Stimulated activated CD8-positive, alpha-beta memory T cell treated with anti-CD3 and anti-CD28 coated beads, Interleukin-12 subunit alpha, Interleukin-12 subunit beta, amount 100 ng/mL, for 24 hours (primary cell): ENCODE results near the gene EEF1AKMT2.
A peak's percentile ranks its signal among the peaks of the same experiment; 100 is the strongest.

Experiments used
- DNase-seq: peaks from one replicate; pipeline ENCODE4 v3.0.0-alpha.2; 2020; ENCODE audit errors: extremely low read depth

Gene EEF1AKMT2

GRCh38 chr10:124721330-124722045 lies 70.2 kb downstream of the EEF1AKMT2 start:
- no peak for DNase-seq

- DNase-seq = no peak
Measured at GRCh38 chr10:124719213-124719851, 72.4 kb downstream of the EEF1AKMT2 start.

GRCh38 chr10:124717911-124718741 lies 73.6 kb downstream of the EEF1AKMT2 start:
- DNase-seq = peak; percentile 51

DNA sequence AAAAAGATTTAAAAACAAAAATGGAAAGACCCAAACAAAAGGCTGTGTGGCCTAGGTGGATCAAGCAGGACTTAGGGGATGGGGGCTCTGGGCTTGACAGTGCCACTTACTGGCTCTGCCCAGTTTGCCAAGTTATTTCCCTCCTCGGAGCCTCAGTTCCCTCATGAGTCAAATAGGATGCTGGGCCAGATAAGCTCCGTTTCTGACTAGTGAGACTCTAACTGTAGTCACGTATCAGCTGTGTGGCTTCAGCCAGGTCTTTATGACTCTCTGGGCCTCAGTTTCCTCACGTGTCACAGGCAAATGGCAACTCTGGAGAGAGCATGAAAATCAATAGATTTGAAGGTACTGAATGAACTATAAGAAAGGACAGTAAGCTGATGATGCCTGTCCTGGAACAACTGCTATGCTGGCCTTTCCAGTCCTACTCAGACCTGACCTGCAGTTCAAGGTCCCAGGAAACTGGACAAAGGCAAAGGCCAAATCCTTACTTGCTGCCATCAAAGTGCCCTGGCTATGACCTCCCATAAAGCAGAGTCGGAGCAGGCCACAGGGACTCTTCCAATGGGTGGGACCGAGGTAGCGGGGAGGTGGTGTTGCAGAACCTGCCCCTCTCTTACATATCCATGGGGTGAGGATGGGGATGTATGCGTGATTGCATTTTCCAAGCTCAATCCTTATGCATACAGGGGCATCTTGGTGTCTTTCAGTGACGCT lies 74.5 kb downstream of the EEF1AKMT2 start:
- DNase-seq = no peak

DNA sequence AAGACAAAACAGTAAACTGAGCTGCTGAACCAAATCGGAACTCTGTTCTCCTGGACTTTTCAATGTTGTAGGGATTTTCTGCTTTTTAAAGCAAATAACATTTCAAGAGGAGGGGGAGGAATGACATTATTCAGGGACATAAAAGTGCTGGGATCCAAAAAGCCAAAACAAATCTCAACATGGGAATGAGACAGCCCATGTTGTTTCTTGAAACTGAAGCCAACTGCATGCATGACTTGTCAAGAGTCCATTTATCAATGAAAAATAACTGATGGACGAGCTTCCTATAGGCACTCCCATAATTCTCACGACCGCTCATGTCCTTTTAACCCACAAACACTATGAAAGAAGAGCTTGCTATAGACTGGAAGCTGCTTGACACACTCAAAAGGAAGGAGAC lies 75.3 kb downstream of the EEF1AKMT2 start:
- no peak for DNase-seq

DNA sequence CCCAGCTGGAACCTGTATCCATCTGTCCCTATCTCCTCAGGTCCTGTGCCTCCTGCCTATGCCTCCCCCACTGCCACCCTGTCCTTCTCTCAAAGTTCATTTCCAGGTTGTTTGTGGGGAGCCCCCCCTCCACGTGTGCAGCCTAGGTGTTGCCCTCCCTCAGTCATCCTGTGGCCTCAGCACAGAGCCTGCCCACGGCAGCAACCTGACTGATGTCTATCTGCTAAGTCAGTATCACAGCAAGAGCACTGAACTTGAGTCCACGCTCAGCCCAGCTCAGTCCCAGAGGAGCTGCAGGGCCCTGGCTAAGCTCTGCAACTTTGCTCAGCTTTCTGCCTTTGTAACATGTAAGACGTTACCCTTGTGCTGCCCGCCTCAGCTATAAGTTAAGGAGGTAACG lies 76.2 kb downstream of the EEF1AKMT2 start:
- DNase-seq = no peak

GRCh38 chr10:124713679-124714255 lies 77.9 kb downstream of the EEF1AKMT2 start:
- DNase-seq = no peak

DNA sequence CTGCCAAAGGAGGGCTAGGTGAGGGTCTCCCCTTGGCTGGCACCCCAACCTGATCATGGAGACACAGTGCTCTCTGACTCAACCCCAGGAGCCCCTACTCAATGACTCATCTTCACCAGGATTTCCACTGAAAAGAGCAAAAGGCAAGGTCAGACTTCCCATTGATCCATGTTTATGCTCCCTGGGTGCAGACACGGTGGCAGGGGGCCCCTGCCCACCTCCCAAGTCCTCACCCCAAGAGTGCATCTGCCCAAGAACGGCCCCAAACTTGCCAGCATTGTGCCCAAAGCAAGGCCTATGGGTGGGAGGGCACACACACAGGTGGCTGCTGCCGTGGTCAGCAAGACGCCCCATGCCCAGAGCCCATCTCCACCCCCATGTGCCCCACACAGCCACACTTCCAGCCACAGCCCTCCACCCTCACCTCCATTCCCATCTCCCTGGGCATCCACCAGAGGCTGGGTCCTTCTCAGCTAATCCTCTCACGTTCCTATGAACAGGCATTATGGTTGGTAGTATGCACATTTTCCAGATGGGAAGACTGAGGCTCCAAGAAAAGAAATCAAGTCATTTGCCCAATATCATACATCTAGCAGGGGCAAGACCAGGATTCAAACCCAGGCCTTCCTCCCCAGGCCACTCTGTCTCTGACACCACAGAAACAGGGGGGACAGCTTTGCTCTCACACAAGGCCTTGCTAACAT lies 78.8 kb downstream of the EEF1AKMT2 start:
- no peak for DNase-seq

GRCh38 chr10:124711145-124711544 lies 80.5 kb downstream of the EEF1AKMT2 start:
- no peak for DNase-seq

DNA sequence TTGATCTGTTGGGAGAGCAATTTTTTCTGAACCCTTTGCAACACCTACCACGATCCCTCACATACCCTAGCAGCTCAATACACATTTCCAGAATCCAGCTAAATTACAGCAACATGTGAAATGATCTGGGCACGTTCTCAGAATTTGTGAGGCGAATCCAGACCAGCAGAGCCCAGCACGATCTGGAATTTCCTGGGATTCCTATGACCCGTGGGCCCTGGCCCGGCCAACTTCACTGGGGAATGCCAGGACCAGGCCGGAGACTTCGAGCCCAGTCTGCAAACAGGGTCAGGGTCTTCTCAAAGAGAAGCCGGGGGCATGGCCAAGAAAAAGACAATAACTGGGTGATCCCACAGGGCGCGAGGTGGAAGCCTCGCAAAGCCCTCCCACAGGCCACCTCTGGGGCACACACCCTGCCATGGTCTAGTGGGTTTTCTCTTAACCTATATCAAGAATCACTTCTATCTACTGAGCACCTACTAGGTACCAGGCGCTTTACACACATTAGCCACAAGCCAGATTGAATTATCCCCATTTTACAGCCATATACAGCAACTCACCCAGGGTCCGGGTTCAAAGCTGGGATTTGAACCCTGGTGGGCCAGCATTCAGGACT lies 81.3 kb downstream of the EEF1AKMT2 start:
- DNase-seq = no peak

DNA sequence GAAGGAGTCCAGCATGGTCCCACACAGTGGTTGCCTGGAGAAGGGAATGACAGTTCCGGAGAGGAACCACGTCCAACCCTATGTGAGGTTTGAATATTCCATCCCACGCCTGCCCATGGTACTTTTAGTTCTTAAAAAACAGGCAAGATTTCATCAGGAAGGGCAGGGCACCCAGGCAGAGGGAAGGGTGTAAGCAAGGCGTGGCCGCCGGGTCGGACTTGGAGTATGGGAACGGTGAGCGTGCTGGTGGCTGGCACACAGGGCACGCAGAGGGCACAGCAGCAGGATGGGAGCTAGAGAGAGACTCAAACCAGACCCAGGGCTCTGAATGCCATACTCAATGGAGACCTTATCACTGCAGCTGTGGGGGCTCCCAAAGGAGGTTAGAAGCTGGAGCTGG lies 81.8 kb downstream of the EEF1AKMT2 start:
- DNase-seq = no peak

DNA sequence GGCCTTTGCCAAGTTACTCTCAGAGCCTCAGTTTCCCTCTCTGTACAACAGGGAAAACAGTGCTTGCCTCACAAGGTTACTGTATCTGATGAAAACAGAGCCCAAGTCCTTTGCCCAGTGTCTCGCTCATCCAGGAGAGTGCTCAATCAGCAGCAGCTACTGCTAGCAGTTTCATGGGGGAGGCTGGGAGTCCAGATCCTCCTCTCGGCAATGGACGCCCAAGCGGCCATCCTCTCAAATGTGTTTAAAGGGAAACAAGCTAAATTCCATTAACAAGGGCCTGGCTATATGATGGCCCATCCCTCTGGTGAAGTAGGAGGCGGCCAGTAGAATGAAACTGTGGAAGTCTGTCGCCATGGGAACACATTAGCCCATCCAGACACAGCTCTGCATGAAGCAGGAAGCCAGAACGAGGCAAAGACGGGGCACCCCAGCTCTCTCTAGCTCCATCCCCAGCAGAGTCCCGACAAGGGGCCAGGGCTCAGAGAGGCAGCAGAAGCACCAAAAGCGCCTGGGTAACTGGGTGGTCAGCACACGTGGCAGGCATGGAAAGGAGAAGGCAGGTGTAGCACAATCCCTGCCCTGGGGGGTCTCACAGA lies 82.7 kb downstream of the EEF1AKMT2 start:
- DNase-seq = no peak

DNA sequence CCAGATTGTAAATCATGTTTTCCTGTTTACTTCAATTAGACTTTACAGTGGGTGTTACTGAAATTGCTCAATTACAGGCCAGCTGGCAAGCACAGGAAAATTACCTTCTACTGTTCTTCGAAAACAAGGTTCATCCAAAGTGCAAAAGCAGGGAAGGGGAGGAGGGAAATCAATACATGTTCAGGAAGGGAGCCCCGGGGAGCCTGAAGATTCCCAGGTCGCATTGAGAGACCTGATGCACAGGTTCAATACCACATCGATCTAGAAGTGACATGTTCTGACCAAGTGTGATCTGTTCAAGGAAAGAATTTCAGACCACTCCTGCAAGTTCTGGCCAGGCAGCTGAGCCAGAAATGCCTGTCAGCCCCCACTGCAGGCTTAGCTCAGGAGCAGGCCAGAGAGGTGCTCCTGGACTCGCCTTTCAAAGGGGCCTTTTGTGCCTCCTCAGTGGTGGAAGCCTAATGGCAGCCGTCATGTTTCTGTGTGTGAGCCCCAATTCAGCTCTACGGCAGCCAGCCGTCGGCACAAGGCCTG lies 83.4 kb downstream of the EEF1AKMT2 start:
- no peak for DNase-seq
